Measurements from ENCODE around the gene THOC6. TPM values are rescaled to one million over a fixed set of nuclear protein-coding genes. Genes with fewer than 3 reads are reported as not detected.
A peak's percentile ranks its signal among the peaks of the same experiment; 100 is the strongest.
"Not testable (repeated sequence)": the region's sequence is repeated elsewhere in the genome, so short reads cannot be mapped to it uniquely, and the experiment has no call there.

The THOC6 gene
- total RNA-seq, 1 donor from 2014 or later: 15.7 TPM

GRCh38 chr16:3066440-3066748 is 42.6 kb downstream of the THOC6 start:
- H3K27ac ChIP-seq (ENCODE audit: low read depth, low read length): no peak overlapping the region
- H3K9ac ChIP-seq (ENCODE audit: low read depth in 1 of 3, low read length in 3 of 3): peak overlapping the region in 2 of 3 donors; percentile 73 to 89
- peaks cover 27 to 43% (median 40%) of the 10 kb centered on the region in 3 donors for H3K4me1 ChIP-seq (ENCODE audit: control insufficient read depth in 3 of 3, insufficient read depth in 3 of 3, low read length in 3 of 3)
- H3K36me3 ChIP-seq (ENCODE audit: control insufficient read depth in 3 of 3, insufficient read depth in 3 of 3, low read length in 3 of 3): peaks cover 0 to 11% (median 7%) of the 10 kb centered on the region in 3 donors
- H3K27me3 ChIP-seq (ENCODE audit: control insufficient read depth in 3 of 3, insufficient read depth in 3 of 3, low read length in 3 of 3): no peaks in the 10 kb centered on the region
- H3K4me3 ChIP-seq (ENCODE audit: low read length in 3 of 3): peak overlapping the region; percentile 24 to 85 (median 84)
- no peaks in the 10 kb centered on the region for H3K9me3 ChIP-seq (ENCODE audit: control insufficient read depth in 3 of 3, low read length in 3 of 3)

- Histone ChIP-seq H3K9ac (ENCODE audit: low read depth in 1 of 3, low read length in 3 of 3) (peak overlapping the region in 2 of 3 donors; percentile 10 to 16), H3K4me3 (ENCODE audit: low read length in 3 of 3) (no peak overlapping the region), H3K9me3 (ENCODE audit: control insufficient read depth in 3 of 3, low read length in 3 of 3) (no peaks in the 10 kb centered on the region), H3K27ac (ENCODE audit: low read depth, low read length) (no peak overlapping the region), H3K4me1 (ENCODE audit: control insufficient read depth in 3 of 3, insufficient read depth in 3 of 3, low read length in 3 of 3) (peaks cover 22 to 40% (median 33%) of the 10 kb centered on the region in 3 donors), H3K36me3 (ENCODE audit: control insufficient read depth in 3 of 3, insufficient read depth in 3 of 3, low read length in 3 of 3) (peaks cover 0 to 11% (median 7%) of the 10 kb centered on the region in 3 donors), H3K27me3 (ENCODE audit: control insufficient read depth in 3 of 3, insufficient read depth in 3 of 3, low read length in 3 of 3) (peaks cover 0 to under 1% (median 0%) of the 10 kb centered on the region in 3 donors)
Measured at GRCh38 chr16:3068487-3068886, 44.7 kb downstream of the THOC6 start.

DNA sequence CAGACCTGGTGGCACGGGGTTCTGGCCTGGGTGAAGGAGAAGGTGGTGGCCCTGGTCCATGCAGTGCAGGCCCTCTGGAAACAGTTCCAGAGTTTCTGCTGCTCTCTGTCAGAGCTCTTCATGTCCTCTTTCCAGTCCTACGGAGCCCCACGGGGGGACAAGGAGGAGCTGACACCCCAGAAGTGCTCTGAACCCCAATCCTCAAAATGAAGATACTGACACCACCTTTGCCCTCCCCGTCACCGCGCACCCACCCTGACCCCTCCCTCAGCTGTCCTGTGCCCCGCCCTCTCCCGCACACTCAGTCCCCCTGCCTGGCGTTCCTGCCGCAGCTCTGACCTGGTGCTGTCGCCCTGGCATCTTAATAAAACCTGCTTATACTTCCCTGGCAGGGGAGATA is 45.3 kb downstream of the THOC6 start:
- not testable (repeated sequence) for H3K27ac ChIP-seq (ENCODE audit: low read depth, low read length); H3K9me3 ChIP-seq (ENCODE audit: control insufficient read depth in 3 of 3, low read length in 3 of 3); H3K4me3 ChIP-seq (ENCODE audit: low read length in 3 of 3); H3K9ac ChIP-seq (ENCODE audit: low read depth in 1 of 3, low read length in 3 of 3); H3K27me3 ChIP-seq (ENCODE audit: control insufficient read depth in 3 of 3, insufficient read depth in 3 of 3, low read length in 3 of 3)
- Histone ChIP-seq H3K36me3 (ENCODE audit: control insufficient read depth in 3 of 3, insufficient read depth in 3 of 3, low read length in 3 of 3) (peaks cover 0 to 11% (median 7%) of the 10 kb centered on the region in 3 donors), H3K4me1 (ENCODE audit: control insufficient read depth in 3 of 3, insufficient read depth in 3 of 3, low read length in 3 of 3) (peaks cover 26 to 41% (median 33%) of the 10 kb centered on the region in 3 donors)

DNA sequence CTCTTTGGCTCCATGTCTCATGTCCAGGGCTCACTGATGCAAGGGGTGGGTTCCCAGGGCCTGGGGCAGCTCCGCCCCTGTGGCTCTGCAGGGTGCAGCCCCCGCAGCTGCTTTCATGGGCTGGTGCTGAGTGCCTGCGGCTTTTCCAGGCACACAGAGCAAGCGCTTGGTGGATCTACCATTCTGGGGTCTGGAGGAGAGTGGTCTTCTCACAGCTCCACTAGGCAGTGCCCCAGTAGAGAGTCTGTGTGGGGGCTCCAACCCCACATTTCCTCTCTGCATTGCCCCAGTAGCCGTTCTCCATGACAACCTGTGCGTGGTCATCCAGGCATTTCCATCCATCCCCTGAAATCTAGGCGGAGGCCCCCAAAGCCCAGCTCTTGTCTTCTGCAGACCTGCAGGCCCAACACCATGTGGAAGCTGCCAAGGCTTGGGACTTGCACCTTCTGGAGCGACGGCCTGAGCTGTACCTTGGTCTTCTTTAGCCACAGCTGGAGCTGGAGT is 46.8 kb downstream of the THOC6 start:
- Histone ChIP-seq H3K4me3 (ENCODE audit: low read length in 3 of 3) (no peak overlapping the region), H3K9me3 (ENCODE audit: control insufficient read depth in 3 of 3, low read length in 3 of 3) (no peaks in the 10 kb centered on the region), H3K27ac (ENCODE audit: low read depth, low read length) (no peak overlapping the region), H3K9ac (ENCODE audit: low read depth in 1 of 3, low read length in 3 of 3) (no peak overlapping the region), H3K4me1 (ENCODE audit: control insufficient read depth in 3 of 3, insufficient read depth in 3 of 3, low read length in 3 of 3) (peaks cover 15 to 32% (median 23%) of the 10 kb centered on the region in 3 donors), H3K27me3 (ENCODE audit: control insufficient read depth in 3 of 3, insufficient read depth in 3 of 3, low read length in 3 of 3) (peaks cover 0 to 4% (median 4%) of the 10 kb centered on the region in 3 donors), H3K36me3 (ENCODE audit: control insufficient read depth in 3 of 3, insufficient read depth in 3 of 3, low read length in 3 of 3) (peaks cover 0 to 11% (median 7%) of the 10 kb centered on the region in 3 donors)

DNA sequence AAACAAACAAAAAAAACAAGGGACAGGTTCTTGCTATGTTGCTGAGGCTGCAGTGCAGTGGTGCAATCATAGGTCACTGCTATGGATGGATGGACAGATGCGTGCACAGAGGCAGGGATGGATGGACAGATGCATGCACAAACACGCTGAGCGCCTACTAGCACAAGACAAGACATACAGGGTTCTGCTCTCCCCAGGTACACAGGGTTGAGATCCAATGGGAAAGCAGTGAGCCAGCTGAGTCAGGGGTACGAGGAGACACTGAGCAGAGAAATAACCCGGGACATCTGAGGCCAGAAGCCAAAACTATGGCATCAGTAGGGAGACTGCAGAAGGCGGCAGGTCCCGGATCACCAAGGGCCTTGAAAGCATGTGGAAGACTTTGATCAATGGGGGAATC is 47.8 kb downstream of the THOC6 start:
- no peak overlapping the region for H3K4me3 ChIP-seq (ENCODE audit: low read length in 3 of 3)
- H3K36me3 ChIP-seq (ENCODE audit: control insufficient read depth in 3 of 3, insufficient read depth in 3 of 3, low read length in 3 of 3): peaks cover 0 to 11% (median 7%) of the 10 kb centered on the region in 3 donors
- H3K9ac ChIP-seq (ENCODE audit: low read depth in 1 of 3, low read length in 3 of 3): no peak overlapping the region
- H3K4me1 ChIP-seq (ENCODE audit: control insufficient read depth in 3 of 3, insufficient read depth in 3 of 3, low read length in 3 of 3): peaks cover 6 to 22% (median 13%) of the 10 kb centered on the region in 3 donors
- H3K27ac ChIP-seq (ENCODE audit: low read depth, low read length): no peak overlapping the region
- H3K27me3 ChIP-seq (ENCODE audit: control insufficient read depth in 3 of 3, insufficient read depth in 3 of 3, low read length in 3 of 3): peaks cover 0 to 4% (median 4%) of the 10 kb centered on the region in 3 donors
- no peaks in the 10 kb centered on the region for H3K9me3 ChIP-seq (ENCODE audit: control insufficient read depth in 3 of 3, low read length in 3 of 3)

DNA sequence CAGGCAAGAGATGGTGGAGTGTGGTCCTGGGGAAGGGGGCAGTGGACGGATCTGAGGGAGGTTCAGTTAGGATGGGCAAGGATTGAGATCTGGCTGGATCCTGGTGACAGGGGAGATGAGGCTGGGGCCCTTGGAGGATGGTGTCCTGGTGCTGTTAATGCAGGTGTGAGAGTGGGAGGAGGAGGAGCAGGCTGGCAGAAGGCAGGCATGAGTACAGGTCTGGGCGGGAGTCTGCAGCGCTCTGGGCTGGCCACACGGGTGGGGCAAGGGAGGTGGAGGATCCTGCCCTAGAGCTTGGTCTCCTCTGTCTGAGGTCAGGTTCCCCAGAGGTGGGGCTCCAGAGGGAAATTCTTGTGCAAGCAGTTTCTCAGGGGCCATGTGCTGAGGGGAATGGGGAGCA is 48.3 kb downstream of the THOC6 start:
- H3K27ac ChIP-seq (ENCODE audit: low read depth, low read length); H3K9me3 ChIP-seq (ENCODE audit: control insufficient read depth in 3 of 3, low read length in 3 of 3); H3K9ac ChIP-seq (ENCODE audit: low read depth in 1 of 3, low read length in 3 of 3); H3K27me3 ChIP-seq (ENCODE audit: control insufficient read depth in 3 of 3, insufficient read depth in 3 of 3, low read length in 3 of 3); H3K4me3 ChIP-seq (ENCODE audit: low read length in 3 of 3): not testable (repeated sequence)
- H3K36me3 ChIP-seq (ENCODE audit: control insufficient read depth in 3 of 3, insufficient read depth in 3 of 3, low read length in 3 of 3): peaks cover 0 to 11% (median 7%) of the 10 kb centered on the region in 3 donors
- peaks cover 6 to 19% (median 8%) of the 10 kb centered on the region in 3 donors for H3K4me1 ChIP-seq (ENCODE audit: control insufficient read depth in 3 of 3, insufficient read depth in 3 of 3, low read length in 3 of 3)

DNA sequence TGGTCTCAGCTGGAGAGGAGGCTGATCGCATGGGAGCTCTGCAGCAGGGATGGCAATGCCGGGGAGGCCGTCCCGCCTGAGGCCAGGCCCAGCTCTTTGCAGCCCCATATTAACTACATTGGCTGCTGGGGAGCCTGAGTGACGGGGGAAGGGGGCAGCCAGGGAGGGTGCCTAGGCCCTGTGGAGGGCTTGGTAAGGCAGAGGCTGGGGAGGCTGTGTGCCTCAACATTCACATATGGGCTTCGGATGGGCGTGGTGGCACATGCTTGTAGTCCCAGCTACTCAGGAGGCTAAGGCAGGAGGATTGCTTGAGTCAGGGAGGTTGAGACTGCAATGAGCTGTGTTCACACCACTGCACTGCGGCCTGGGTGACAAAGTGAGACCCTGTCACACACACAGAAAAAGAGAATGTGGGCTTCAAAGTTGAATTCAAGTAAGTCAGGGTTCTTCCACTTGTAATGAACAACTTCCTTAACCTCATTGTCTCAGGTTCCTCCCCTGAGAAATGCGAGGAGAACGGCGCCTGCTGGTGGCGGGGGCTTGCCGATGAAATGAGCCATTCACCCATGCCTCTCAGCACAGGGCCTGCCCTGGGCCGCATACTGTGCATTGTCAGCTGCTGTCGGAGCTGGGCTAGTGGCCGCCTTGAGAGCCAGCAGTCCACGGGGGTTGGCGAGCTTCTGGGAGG is 48.9 kb downstream of the THOC6 start:
- H3K27me3 ChIP-seq (ENCODE audit: control insufficient read depth in 3 of 3, insufficient read depth in 3 of 3, low read length in 3 of 3); H3K9ac ChIP-seq (ENCODE audit: low read depth in 1 of 3, low read length in 3 of 3); H3K9me3 ChIP-seq (ENCODE audit: control insufficient read depth in 3 of 3, low read length in 3 of 3); H3K4me3 ChIP-seq (ENCODE audit: low read length in 3 of 3); H3K27ac ChIP-seq (ENCODE audit: low read depth, low read length): not testable (repeated sequence)
- peaks cover 0 to 11% (median 7%) of the 10 kb centered on the region in 3 donors for H3K36me3 ChIP-seq (ENCODE audit: control insufficient read depth in 3 of 3, insufficient read depth in 3 of 3, low read length in 3 of 3)
- H3K4me1 ChIP-seq (ENCODE audit: control insufficient read depth in 3 of 3, insufficient read depth in 3 of 3, low read length in 3 of 3): peaks cover 6 to 13% (median 6%) of the 10 kb centered on the region in 3 donors

GRCh38 chr16:3073448-3073847 is 49.6 kb downstream of the THOC6 start:
- H3K9me3 ChIP-seq (ENCODE audit: control insufficient read depth in 3 of 3, low read length in 3 of 3): no peaks in the 10 kb centered on the region
- H3K36me3 ChIP-seq (ENCODE audit: control insufficient read depth in 3 of 3, insufficient read depth in 3 of 3, low read length in 3 of 3): peaks cover 0 to 8% (median 1%) of the 10 kb centered on the region in 3 donors
- H3K4me3 ChIP-seq (ENCODE audit: low read length in 3 of 3): no peak overlapping the region
- H3K9ac ChIP-seq (ENCODE audit: low read depth in 1 of 3, low read length in 3 of 3): no peak overlapping the region
- H3K27ac ChIP-seq (ENCODE audit: low read depth, low read length): no peak overlapping the region
- peaks cover 0 to 7% (median 6%) of the 10 kb centered on the region in 3 donors for H3K4me1 ChIP-seq (ENCODE audit: control insufficient read depth in 3 of 3, insufficient read depth in 3 of 3, low read length in 3 of 3)
- peaks cover 0 to 4% (median 4%) of the 10 kb centered on the region in 3 donors for H3K27me3 ChIP-seq (ENCODE audit: control insufficient read depth in 3 of 3, insufficient read depth in 3 of 3, low read length in 3 of 3)

DNA sequence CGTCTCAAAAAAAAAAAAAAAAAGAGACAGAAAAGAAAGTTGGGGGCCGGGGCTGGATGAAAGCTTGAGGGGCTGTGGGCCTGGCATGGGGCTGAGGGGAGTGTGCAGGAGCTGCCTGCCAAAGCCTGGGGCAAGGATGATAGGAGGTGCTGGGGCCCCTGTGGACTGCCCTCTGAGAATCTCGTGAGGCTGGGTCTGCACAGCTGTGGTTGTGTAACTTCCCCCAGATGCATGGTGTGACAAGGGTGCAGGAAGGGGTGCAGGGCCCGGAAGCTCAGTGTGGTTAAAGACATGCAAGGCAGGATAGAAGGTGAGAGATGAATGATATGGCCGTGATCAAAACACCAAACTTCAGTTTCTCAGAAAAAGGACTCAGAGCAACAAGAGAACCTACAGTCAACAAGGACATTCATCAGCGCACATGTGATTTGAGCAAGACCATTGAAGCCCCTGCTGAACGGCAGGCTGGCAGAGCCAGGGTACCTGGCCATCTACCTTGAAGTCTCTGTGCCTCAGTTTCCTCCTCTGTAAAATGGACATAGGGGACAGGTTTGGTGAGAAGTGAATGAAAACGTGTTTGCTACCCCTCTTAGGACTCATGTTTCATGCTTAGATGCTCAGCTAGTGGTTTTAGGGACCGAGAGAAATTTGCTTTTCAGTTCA is 51.2 kb downstream of the THOC6 start:
- Histone ChIP-seq H3K4me3 (ENCODE audit: low read length in 3 of 3) (no peak overlapping the region), H3K4me1 (ENCODE audit: control insufficient read depth in 3 of 3, insufficient read depth in 3 of 3, low read length in 3 of 3) (peaks cover 0 to 6% (median 5%) of the 10 kb centered on the region in 3 donors), H3K27me3 (ENCODE audit: control insufficient read depth in 3 of 3, insufficient read depth in 3 of 3, low read length in 3 of 3) (peaks cover 0 to 4% (median 4%) of the 10 kb centered on the region in 3 donors), H3K9me3 (ENCODE audit: control insufficient read depth in 3 of 3, low read length in 3 of 3) (no peaks in the 10 kb centered on the region), H3K9ac (ENCODE audit: low read depth in 1 of 3, low read length in 3 of 3) (no peak overlapping the region), H3K27ac (ENCODE audit: low read depth, low read length) (no peak overlapping the region), H3K36me3 (ENCODE audit: control insufficient read depth in 3 of 3, insufficient read depth in 3 of 3, low read length in 3 of 3) (no peaks in the 10 kb centered on the region)

DNA sequence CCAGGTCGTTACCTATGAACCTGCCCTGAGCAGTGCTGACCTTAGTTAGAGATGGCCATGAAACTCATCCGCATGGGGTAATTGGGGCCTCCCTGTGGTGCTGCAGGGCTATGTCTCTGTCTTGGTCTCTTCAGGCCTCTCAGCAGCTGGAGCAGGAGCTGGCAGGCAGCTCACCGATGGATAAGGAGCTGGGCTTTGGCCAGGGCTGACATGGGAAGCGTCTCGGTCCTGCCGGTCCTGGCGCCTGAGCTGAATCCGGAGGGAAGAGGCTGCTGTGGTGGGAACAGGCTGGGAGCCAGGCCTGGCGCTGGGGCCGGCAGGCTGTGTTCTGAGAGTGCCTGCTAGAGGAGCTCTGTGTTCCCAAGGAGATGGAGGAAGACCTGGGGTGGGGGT is 51.7 kb downstream of the THOC6 start:
- H3K4me3 ChIP-seq (ENCODE audit: low read length in 3 of 3): no peak overlapping the region
- H3K27ac ChIP-seq (ENCODE audit: low read depth, low read length): no peak overlapping the region
- no peaks in the 10 kb centered on the region for H3K36me3 ChIP-seq (ENCODE audit: control insufficient read depth in 3 of 3, insufficient read depth in 3 of 3, low read length in 3 of 3)
- no peak overlapping the region for H3K9ac ChIP-seq (ENCODE audit: low read depth in 1 of 3, low read length in 3 of 3)
- no peaks in the 10 kb centered on the region for H3K9me3 ChIP-seq (ENCODE audit: control insufficient read depth in 3 of 3, low read length in 3 of 3)
- H3K4me1 ChIP-seq (ENCODE audit: control insufficient read depth in 3 of 3, insufficient read depth in 3 of 3, low read length in 3 of 3): peaks cover 0 to 6% (median 5%) of the 10 kb centered on the region in 3 donors
- peaks cover 0 to 4% (median 4%) of the 10 kb centered on the region in 3 donors for H3K27me3 ChIP-seq (ENCODE audit: control insufficient read depth in 3 of 3, insufficient read depth in 3 of 3, low read length in 3 of 3)
